HG02943 (cell line): ENCODE data around the gene ASB2.

Experiments used
- ATAC-seq: cut with Tn5 transposase; IDR thresholded peaks from one replicate; pipeline ENCODE4 v1.9.1; 2021; ENCODE audit warnings: mild to moderate bottlenecking, low read depth, moderate library complexity; ENCODE audit not compliant: unreplicated experiment

ASB2 gene

GRCh38 chr14:93976477-93977057, at the start of gene ASB2:
Gene ASB2, minus strand, starts transcription at chr14:93976570. Its CDS starts 12,031 bp downstream, at chr14:93964539.
- ATAC-seq: no peak

GRCh38 chr14:94025720-94026119, 49.4 kb upstream of the ASB2 start:
- ATAC-seq: no peak

DNA sequence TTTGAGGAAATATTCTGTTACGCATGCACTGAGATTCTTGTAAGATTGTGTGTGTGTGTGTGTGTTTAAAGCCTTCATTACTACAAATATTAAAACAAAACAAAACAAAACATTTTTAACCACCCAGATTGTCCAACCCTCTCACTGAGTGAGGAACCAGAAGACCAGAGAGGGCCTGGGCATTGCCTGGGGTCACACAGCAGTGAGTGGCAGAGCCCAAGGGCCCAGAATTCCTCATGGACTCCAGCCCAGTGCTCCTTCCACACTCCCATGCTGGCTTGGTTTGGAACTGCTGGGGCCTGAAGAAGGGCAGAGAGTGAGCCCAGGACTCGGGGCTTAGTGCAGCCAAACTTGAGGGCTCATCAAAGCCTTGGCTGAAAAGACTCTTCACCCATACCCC, 48.2 kb upstream of the ASB2 start:
- ATAC-seq: no peak

DNA sequence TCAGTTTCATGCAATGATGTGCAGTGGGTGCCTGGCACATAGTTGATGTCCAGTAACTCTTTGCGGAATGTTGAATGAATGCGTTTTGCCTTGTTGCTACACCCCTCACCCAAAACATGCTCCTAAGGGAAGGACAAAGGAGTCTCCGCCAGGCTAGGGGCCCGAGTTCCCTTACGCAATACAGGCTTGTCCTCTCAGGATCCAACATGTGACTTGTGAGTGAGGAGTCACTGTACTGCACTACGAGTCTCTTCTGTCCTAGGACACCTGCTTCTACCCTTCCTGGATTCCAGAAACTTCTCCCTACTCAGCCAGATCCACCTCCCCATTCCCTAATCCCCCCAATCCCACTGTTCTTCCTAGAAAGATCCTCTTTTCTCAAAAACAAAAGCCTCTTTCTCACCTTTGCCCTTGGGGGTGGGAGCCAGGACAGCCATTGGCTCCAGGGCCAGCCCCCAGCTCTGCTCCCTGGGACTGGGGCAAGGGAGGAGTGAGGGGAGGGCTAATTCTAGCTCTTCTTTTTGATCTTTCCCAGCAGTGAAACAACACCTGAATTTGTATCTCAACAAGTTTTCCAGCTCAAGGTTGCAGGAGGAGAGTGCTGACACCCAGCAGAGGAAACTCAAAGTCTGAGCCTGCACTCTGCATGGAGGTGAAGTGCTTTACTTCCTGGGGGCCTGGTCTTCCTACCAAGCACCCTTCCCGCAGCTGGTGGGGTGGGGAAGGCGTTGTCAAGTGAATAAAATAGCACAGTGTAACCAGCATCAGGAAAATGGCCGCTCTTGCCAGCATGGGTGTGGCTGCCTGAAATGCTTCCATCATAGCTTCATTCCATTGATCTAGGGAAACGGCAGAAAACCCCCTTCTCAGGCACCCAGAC, 46.4 kb upstream of the ASB2 start:
- ATAC-seq: no peak

DNA sequence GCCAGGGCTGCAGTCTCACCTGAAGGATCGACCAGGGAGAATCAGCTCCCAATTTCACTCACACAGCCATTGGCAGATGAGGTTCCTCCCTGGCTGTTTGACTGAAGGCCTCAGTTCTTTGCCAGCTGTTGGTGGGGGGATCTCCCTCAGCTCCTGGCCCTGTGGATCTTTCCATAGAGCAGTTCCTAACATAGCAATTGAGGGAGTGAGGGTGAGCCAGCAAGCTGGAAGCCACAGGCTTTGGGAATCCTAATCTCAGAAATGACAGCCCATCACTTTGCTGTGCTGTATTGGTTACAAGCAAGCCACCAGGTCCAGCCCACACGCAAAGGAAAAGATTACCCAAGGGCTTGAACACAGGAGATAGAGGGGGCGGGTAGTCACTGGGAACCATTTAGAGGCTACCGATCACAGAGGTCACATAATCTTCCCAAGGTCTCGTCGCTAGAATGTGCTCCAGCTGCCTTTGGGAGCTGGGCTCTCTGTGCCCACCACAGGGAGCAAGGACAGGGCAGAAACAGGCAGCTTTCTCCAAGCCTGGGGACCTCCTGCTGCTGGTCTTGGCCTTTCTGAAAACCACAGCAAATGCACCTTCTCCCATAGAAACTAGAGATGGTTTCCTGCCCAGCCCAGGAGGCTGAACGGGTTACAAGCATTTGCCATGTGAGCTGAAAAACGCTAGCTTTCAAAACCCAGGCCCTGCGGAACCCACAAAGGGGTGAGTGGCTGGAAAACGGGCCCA, 45.2 kb upstream of the ASB2 start:
- ATAC-seq: no peak

DNA sequence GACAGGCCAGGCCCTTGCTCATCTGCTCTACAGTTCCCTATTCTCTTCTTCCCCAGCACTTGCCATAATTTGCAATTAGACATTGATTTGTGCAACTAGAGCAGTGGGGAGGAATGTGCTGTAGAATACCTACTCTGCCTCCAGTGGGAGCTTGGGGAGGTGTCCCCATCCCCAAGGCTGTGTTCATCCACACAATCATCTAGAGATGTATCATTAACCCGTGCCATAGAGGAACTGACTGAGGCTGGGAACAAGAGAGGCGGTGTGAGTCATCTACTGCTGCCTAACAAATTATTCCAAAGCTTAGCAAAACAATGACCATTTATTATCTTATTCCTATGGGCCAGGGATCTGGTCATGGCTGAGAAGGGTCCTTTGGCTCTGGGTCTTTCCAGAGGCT, 44.6 kb upstream of the ASB2 start:
- no peak for ATAC-seq

DNA sequence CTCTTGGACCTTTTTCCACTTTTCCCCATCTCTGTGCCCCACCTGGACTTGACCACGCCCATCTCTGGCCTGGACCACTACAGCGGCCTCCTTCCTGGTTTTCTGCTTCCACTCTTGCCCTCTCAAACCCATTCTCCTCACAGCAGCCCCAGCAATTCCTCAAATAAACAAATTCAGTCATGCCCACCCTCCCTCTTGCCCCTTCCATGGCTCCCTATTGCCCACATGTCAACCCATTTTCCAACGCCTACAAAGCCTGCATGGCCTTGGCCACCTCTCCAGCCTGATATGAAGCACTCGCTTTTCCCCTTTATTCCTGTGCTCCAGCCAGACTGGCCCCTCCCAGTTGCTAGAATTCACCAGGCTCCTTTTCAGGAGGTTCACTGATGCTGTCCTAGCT, 43.9 kb upstream of the ASB2 start:
- ATAC-seq: no peak

GRCh38 chr14:94019329-94019728, 43.0 kb upstream of the ASB2 start:
- no peak for ATAC-seq

DNA sequence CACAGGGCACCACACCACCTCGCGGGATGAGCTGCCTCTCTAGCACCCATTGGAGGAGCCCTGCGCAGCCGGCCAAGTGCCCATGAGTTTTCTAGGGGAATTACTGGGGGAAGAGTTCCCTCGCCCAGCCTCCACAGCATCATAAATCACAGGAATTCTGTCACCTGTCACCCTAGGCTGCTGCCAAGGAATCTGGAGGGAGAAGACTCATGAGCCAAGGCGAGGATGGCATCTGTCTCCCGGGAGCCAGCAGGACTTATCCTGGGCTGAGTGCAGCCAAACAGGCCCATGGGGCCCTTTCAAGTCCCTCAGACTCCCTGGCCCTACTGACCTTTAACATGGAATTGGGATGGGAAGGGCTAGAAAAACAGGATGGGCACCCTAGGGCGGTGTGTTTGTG, 41.9 kb upstream of the ASB2 start:
- no peak for ATAC-seq

DNA sequence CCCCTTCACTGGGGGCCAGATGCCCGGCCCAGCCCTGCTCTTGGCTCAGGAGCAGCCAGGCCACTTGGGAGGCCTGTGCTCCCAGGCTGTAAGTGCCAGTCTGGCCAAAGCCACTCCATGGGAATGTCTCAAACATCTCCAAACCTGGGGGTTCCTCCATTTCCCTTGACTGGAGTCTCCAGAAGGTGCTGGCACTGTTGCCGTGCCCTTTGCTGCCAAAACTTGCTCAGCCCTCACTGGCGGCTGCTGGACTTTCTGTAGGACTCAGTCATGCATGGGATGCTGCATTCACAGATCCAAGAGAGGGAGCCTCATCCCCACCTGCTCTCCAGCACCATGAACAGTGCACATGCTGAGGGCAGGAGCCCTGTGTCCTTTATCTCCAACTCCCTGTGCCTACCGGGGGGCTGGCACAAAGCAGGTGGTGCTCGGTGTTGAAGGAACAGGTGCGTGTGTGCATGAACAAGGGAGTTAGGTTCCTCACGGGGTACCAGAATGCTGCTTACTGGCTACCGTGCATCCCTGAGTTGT, 40.1 kb upstream of the ASB2 start:
- ATAC-seq: no peak

- ATAC-seq: no peak
Observed at GRCh38 chr14:94015223-94015622, 38.9 kb upstream of the ASB2 start.

DNA sequence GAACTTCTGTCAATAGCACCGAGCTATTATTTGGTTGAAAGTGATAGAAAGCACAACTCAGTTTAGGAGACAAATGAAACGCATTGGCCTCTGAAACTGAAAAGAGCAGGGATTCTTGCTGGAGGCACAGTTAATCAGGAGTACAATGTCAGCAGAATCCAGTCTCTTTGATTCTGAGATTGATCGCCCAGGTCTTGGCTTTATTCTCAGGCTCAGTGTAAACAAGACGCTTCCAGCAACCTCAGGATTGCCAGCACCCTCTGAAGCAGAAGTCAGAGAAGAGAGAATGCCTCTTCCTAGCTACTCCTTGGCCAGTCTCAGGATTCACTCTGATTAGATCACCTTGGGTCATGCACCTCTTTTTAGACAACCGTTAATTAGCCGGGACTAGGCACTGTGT, 38.0 kb upstream of the ASB2 start:
- ATAC-seq: no peak

DNA sequence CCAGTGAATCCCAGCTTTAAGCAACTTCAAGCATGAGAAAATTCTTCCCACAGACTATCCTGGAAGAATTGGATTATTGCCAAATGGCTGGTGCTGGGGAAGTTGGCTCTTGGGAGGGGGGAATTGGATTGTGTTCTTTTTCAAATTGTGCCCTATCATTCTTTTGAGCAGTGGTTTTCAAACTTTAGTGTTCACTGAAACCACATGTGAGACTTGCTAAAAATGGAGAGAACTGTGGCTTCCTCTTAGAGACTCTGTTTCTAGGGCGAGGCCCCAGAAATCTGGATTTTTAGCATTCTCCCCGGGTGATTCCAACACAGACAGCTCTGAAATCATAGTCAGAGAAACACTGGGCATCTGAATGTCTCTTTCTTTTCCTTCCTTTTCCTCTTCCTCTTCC, 35.4 kb upstream of the ASB2 start:
- no peak for ATAC-seq

DNA sequence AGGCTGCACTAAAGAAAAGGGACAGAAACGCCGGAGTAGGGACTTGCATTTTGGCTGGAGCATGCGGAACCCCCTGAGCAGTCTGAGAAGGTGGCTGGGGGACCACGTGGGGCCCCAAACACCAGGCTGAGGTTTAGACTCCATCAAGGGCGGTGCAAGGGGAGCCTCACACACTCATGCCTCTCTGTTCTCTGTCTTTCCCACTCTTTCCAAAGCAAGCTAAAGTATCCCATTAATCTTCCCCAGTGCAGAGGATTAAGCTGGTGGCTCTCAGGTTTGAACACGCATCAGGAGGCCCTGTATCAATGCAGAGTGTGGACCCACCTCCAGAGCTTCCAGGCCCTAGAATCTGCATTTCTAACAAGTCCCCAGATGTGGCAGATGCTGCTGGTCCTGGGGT, 34.3 kb upstream of the ASB2 start:
- no peak for ATAC-seq

DNA sequence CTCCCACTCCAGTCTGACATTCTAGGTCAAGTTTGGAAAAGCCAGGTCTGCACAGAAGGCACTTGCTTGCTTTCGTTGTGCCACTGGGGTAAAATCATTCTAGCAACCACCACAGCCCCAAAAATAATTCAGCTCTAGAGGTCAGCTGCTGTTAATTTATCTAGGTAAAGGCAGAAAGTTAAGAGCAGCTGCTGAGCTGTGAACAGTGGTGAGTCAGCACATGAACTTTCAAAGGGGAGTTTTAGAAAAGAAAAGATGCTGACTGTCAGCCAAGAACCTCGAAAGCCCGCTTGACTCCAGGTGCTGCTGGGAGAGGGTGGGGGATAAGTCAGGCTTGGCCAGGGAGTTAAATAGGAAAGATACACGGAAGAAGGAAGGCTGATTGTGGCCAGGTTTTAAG, 33.4 kb upstream of the ASB2 start:
- no peak for ATAC-seq

GRCh38 chr14:94008234-94008633, 31.9 kb upstream of the ASB2 start:
- no peak for ATAC-seq

DNA sequence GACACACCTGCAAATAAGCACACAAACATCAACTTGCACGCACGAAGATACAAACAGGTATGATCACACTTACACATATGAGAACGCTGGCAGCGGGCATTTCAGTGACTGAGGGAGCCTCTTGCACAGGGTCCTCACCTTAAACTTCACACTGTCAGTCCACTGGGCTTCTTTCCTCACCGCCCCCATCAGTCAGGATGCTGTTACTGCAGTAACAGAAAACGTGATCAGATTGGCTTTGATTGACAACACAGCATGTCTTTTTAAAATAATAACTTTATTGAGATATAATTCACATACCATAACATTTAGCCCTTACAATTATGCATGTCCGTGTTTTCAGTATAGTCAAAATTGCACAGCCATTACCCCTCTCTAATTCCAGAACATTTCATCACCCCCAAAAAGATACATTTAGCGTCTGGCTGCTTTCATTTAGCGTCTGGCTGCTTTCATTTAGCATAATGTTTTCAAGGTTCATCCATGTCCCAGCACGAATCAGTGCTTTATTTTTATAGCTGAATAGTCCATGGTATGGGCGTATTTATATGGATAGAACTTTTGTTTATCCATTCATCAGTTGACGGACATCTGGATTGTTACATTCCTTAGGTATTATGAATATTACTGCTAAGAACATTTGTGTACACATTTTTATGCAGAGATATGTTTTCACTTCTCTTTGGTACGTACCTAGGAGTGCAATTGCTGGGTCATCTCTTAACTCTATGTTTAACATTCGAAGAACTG, 29.1 kb upstream of the ASB2 start:
- no peak for ATAC-seq

GRCh38 chr14:94004015-94004414, 27.6 kb upstream of the ASB2 start:
- no peak for ATAC-seq

DNA sequence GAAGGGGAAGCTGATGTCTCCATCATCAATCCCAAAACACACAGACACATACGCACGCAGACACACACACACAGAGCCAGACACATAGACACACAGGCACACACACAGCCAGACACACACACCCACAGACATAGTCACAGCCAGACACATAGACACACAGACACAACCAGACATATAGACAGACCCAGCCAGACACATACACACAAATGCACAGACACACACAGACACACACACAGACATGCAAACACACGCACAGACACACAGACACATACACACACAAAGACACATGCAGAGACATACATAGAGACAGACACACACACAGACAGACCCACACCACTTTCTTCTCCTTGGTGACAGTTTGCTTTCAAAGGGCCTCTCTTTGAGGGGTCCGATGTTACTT, 27.0 kb upstream of the ASB2 start:
- ATAC-seq: no peak

DNA sequence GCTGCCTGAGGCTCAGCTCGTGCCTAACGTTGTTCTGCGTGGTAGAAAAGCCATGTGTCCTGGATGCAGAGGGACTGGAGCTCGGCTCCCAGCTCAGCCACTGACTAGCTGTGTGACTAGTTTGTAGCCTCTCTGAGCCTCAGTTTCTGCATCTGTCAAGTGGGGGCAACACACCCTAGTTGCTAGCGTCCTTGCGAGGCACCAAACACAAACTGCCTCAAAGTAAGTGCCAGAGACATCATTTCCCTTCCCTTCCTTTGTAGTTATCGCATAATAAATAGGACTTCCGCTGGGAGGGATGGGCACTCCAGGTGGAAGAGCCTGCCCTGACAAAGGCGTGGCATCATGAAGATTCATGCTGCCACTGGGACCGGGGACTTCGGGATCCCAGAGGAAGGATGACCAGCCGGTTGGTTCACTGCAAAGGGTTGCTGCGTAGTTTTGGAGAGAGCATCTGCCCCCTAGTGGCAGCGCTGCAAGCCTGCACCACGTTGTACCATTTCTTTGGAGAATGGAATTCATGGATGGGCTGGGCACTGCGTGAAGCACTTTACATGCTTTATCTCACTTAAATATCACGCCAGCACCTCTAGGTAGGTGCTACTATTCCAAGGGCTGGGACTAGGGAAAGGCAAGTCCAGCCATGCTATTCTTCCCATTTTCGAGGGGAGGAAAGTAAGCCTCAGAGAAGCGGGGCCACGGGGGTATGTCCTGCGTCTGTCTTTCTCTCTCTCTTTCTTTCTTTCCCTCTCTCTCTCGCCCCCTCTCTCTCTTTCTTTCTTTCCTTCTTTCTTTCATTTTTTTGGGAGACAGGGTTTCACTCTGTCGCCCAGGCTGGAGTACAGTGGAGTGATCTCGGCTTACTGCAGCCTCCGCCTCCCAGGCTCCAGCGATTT, 25.4 kb upstream of the ASB2 start:
- no peak for ATAC-seq
